B cell (primary cell): Measurements from ENCODE around the gene APCDD1L. TPM values are rescaled to one million over a fixed set of nuclear protein-coding genes. Genes with fewer than 3 reads are reported as not detected.

ENCODE experiments used
- ATAC-seq: fragments of 200-7000 bp; cut with Tn5 transposase; one replicate; pipeline ENCODE4 v1.10.0; 2021; ENCODE audit warnings: low read depth, mild to moderate bottlenecking, moderate number of reproducible peaks, moderate library complexity
- CTCF ChIA-PET: fragments of 350-600 bp; sonication (Branson Sonifier 250); formaldehyde crosslinking; loops from one replicate; lab custom pipeline; 2021; ENCODE audit warnings: antibody characterized with exemption, inconsistent platforms; lab: Charles Lee
- POLR2A ChIA-PET: fragments of 350-600 bp; sonication (Branson Sonifier 250); formaldehyde crosslinking; loops from one replicate; lab custom pipeline; 2021; ENCODE audit warnings: antibody characterized with exemption; lab: Charles Lee
- DNase-seq: peaks from one replicate; pipeline ENCODE4 v3.0.0; 2013
- H2AFZ ChIP-seq: 2 replicates; pipeline ENCODE4 v1.6.1; 2012; ENCODE audit warnings: mild to moderate bottlenecking, low read depth, low read length; ENCODE audit not compliant: insufficient read depth, poor library complexity, severe bottlenecking
- H3K27ac ChIP-seq, 2 donors: 1 replicate in 1 of 2; 2 replicates in 1 of 2; pipeline ENCODE4 v1.5.1; 2012 to 2013; ENCODE audit warnings: low read length in 2 of 2, mild to moderate bottlenecking in 2 of 2, moderate library complexity in 1 of 2
- H3K27me3 ChIP-seq, 4 experiments: fragments of 200-600 bp in 1 of 4; sonication (generic) in 1 of 4; replicated peaks in 1 of 4; 1 replicate in 2 of 4; 2 replicates in 2 of 4; pipeline versions ENCODE4 v1.6.1 to v1.7.0; 2013 to 2016; ENCODE audit warnings: low read length in 3 of 4, mild to moderate bottlenecking in 2 of 4, mixed read lengths in 1 of 4, moderate library complexity in 1 of 4; ENCODE audit not compliant: insufficient read depth in 4 of 4, control insufficient read depth in 3 of 4; ENCODE audit errors: control extremely low read depth in 1 of 4
- H3K36me3 ChIP-seq, 2 experiments: replicated peaks in 1 of 2; 1 replicate in 1 of 2; 2 replicates in 1 of 2; pipeline versions ENCODE4 v1.6.1 to v1.7.1; 2013; ENCODE audit warnings: low read length in 1 of 2; ENCODE audit not compliant: insufficient read depth in 2 of 2, control insufficient read depth in 1 of 2; ENCODE audit errors: control extremely low read depth in 1 of 2, extremely low read depth in 1 of 2
- H3K4me1 ChIP-seq, 2 donors: fragments of 200-600 bp in 1 of 2; sonication (generic) in 1 of 2; 1 replicate in 1 of 2; 2 replicates in 1 of 2; pipeline versions ENCODE4 v1.5.1 to v1.6.1; 2013 to 2017; ENCODE audit warnings: low read length in 2 of 2; ENCODE audit not compliant: control insufficient read depth in 2 of 2, insufficient read depth in 2 of 2
- H3K4me2 ChIP-seq: replicated peaks from 2 replicates; pipeline ENCODE3; 2012; ENCODE audit warnings: mild to moderate bottlenecking, low read depth, low read length; ENCODE audit not compliant: poor library complexity, severe bottlenecking
- H3K4me3 ChIP-seq, 5 experiments: fragments of 200-600 bp in 1 of 5; sonication (generic) in 1 of 5; 1 replicate in 3 of 5; 2 replicates in 2 of 5; pipeline versions ENCODE4 v1.5.1 to v1.7.0; 2011 to 2016; ENCODE audit warnings: low read length in 4 of 5, mild to moderate bottlenecking in 4 of 5, low read depth in 2 of 5, control low read depth in 1 of 5, moderate library complexity in 1 of 5; ENCODE audit not compliant: insufficient read depth in 1 of 5; ENCODE audit errors: control extremely low read depth in 1 of 5, extremely low read depth in 1 of 5
- H3K79me2 ChIP-seq: fragments of 200-600 bp; sonication (generic); one replicate; pipeline ENCODE4 v1.6.0; 2016; ENCODE audit warnings: low read length; ENCODE audit not compliant: control insufficient read depth, insufficient read depth
- H3K9ac ChIP-seq: fragments of 200-600 bp; sonication (generic); 2 replicates; pipeline ENCODE4 v1.6.1; 2017; ENCODE audit warnings: mild to moderate bottlenecking, low read length, moderate library complexity
- H3K9me3 ChIP-seq, 3 donors: one replicate each; pipeline versions ENCODE4 v1.6.1 to v1.7.1; 2013; ENCODE audit warnings: low read length in 2 of 3; ENCODE audit not compliant: control insufficient read depth in 2 of 3, insufficient read depth in 1 of 3; ENCODE audit errors: control extremely low read depth in 1 of 3
- H4K20me1 ChIP-seq: 2 replicates; pipeline ENCODE4 v1.6.0; 2012; ENCODE audit warnings: mild to moderate bottlenecking, low read length; ENCODE audit not compliant: insufficient read depth, control insufficient read depth, poor library complexity, severe bottlenecking
- H3K27ac Mint-ChIP-seq: one replicate; pipeline ENCODE4 v1.8.0; 2021; ENCODE audit warnings: mixed read lengths
- H3K27me3 Mint-ChIP-seq: one replicate; pipeline ENCODE4 v1.8.0; 2021; ENCODE audit warnings: mixed read lengths
- H3K4me1 Mint-ChIP-seq: one replicate; pipeline ENCODE4 v1.8.0; 2021; ENCODE audit warnings: mixed read lengths
- H3K4me3 Mint-ChIP-seq: one replicate; pipeline ENCODE4 v1.8.0; 2021; ENCODE audit warnings: mixed read lengths
- H3K9me3 Mint-ChIP-seq: one replicate; pipeline ENCODE4 v1.8.0; 2022; ENCODE audit warnings: mixed read lengths; ENCODE audit not compliant: insufficient read depth
- CTCF ChIP-seq: fragments of 200-600 bp; IDR thresholded peaks from one replicate; pipeline ENCODE4 v1.8.0; 2022; ENCODE audit warnings: antibody characterized with exemption, mild to moderate bottlenecking
- EZH2 ChIP-seq: IDR thresholded peaks from 2 replicates; pipeline ENCODE4 v1.6.1; 2012; ENCODE audit warnings: borderline replicate concordance, low read depth, mild to moderate bottlenecking, moderate library complexity, low read length; ENCODE audit not compliant: insufficient read depth, poor library complexity, severe bottlenecking
- WGBS: methylation state at CpG from one replicate; pipeline ENCODE4 v1.1.5; 2013; ENCODE audit warnings: missing lambda C conversion rate; ENCODE audit not compliant: insufficient coverage; 5-methylcytosine and 5-hydroxymethylcytosine counted together
- intact Hi-C: fragments of 100-400 bp; cut with micrococcal nuclease; formaldehyde crosslinking; loops from one replicate; pipeline ENCODE4 v1.10.0; 2022
- polyA plus RNA-seq: library from polyadenylated mRNA; depleted of rRNA; stranded (reverse); fragments of >200 nt; gene quantifications from 2 replicates; pipeline ENCODE4 v1.2.3, GENCODE V29; 2012
- total RNA-seq, 2 donors: library from RNA; stranded (reverse); fragments of 120-200 nt in 1 of 2; gene quantifications; 1 replicate in 1 of 2; 2 replicates in 1 of 2; pipeline versions ENCODE4 v1.2.3 to v1.2.4, GENCODE V29; 2013 to 2022

The APCDD1L gene
- total and polyA plus RNA-seq, 2 donors (not counting 1 experiment from before 2014, with no cell fraction given) = not detected

GRCh38 chr20:58464838-58465237, 50.4 kb downstream of the APCDD1L start:
- H3K9me3 ChIP-seq = peaks cover 0 to 8% (median 0%) of the 10 kb centered on the region in 3 donors
- H3K4me3 ChIP-seq = no peak overlapping the region
- Mint-ChIP-seq H3K4me3 (no peak overlapping the region), H3K4me1 (peaks cover 2% of the 10 kb centered on the region), H3K27me3 (peaks cover 3% of the 10 kb centered on the region), H3K9me3 (no peaks in the 10 kb centered on the region), H3K27ac (no peak overlapping the region)
- TF ChIP-seq EZH2 (no peak), CTCF (no peak)
- no peak for DNase-seq
- POLR2A ChIA-PET = no interaction called here
- no peak for ATAC-seq
- no peak overlapping the region for H3K27ac ChIP-seq
- H3K27me3 ChIP-seq = peaks cover 0 to 7% (median 2%) of the 10 kb centered on the region in 4 experiments
- no peaks in the 10 kb centered on the region for H3K79me2 ChIP-seq
- H4K20me1 ChIP-seq = peaks cover 2% of the 10 kb centered on the region
- H3K4me1 ChIP-seq = peaks cover under 1% of the 10 kb centered on the region in 2 donors
- H2AFZ ChIP-seq = no peak overlapping the region
- H3K4me2 ChIP-seq = no peak overlapping the region
- H3K36me3 ChIP-seq = no peaks in the 10 kb centered on the region
- WGBS = 92% methylated on average over 6 of the region's 8 CpGs
- intact Hi-C loops = no loop called here
- CTCF ChIA-PET = no interaction called here
- H3K9ac ChIP-seq = no peak overlapping the region

- H2AFZ ChIP-seq = no peak overlapping the region
- no peak overlapping the region for H3K4me3 ChIP-seq
- peaks cover 0 to 7% (median 2%) of the 10 kb centered on the region in 4 experiments for H3K27me3 ChIP-seq
- TF ChIP-seq EZH2 (no peak), CTCF (no peak)
- Mint-ChIP-seq H3K9me3 (no peaks in the 10 kb centered on the region), H3K27me3 (no peaks in the 10 kb centered on the region), H3K27ac (no peak overlapping the region), H3K4me1 (peaks cover 18% of the 10 kb centered on the region), H3K4me3 (no peak overlapping the region)
- H3K4me1 ChIP-seq = peaks cover 16% of the 10 kb centered on the region in 2 donors
- ChIA-PET POLR2A (no interaction called here), CTCF (no interaction called here)
- no peak for ATAC-seq
- no peaks in the 10 kb centered on the region for H3K36me3 ChIP-seq
- no peak overlapping the region for H3K9ac ChIP-seq
- intact Hi-C loops = no loop called here
- 100% methylated on average over 2 of the region's 10 CpGs for WGBS
- peaks cover 0 to 8% (median 0%) of the 10 kb centered on the region in 3 donors for H3K9me3 ChIP-seq
- H3K79me2 ChIP-seq = no peaks in the 10 kb centered on the region
- no peak overlapping the region for H3K4me2 ChIP-seq
- no peak for DNase-seq
- peaks cover 11% of the 10 kb centered on the region for H4K20me1 ChIP-seq
- no peak overlapping the region for H3K27ac ChIP-seq
Observed at GRCh38 chr20:58463256-58463655, 51.9 kb downstream of the APCDD1L start.
